GM13977 (cell line): Measurements from ENCODE around the gene DPAGT1.
"Not testable (repeated sequence)": the region's sequence is repeated elsewhere in the genome, so short reads cannot be mapped to it uniquely, and the experiment has no call there.

Experiments used
- DNase-seq: peaks from one replicate; pipeline ENCODE4 v3.0.0; 2012; ENCODE audit warnings: low spot score
- CTCF ChIP-seq: IDR thresholded peaks from 2 replicates; pipeline ENCODE4 v1.5.1; 2012; ENCODE audit warnings: mild to moderate bottlenecking, control low read depth; ENCODE audit not compliant: insufficient read depth; ENCODE audit errors: extremely low read depth, missing control alignments
- in situ Hi-C: fragments of 300-500 bp; cut with MboI; formaldehyde crosslinking; loops from one replicate; pipeline ENCODE4 v1.12.0; 2022; ENCODE audit warnings: low sequenced_read_pairs, low pct_unique_long_range_greater_than_20kb, mixed read lengths, inconsistent platforms; ENCODE audit not compliant: unreplicated experiment

Gene DPAGT1

GRCh38 chr11:119144825-119145486 is 43.3 kb upstream of the DPAGT1 start:
- peak; percentile 55 for TF ChIP-seq CTCF
- peak; percentile 85 for DNase-seq
- in situ Hi-C loops: no loop called here

DNA sequence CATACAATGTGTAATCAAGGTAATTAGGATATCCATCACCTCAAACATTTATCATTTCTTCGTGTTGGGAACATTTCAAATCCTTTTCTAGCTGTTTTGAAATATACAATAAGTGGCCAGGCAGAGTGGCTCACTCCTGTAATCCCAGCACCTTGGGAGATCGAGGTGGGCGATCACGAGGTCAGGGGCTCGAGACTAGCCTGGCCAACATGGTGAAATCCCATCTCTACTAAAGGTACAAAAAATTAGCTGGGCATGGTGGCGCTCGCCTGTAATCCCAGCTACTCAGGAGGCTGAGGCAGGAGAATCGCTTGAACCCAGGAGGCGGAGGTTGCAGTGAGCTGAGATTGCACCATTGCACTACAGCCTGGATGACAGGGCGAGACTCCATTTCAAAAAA is 37.6 kb upstream of the DPAGT1 start:
- in situ Hi-C loops, DNase-seq: not testable (repeated sequence)

DNA sequence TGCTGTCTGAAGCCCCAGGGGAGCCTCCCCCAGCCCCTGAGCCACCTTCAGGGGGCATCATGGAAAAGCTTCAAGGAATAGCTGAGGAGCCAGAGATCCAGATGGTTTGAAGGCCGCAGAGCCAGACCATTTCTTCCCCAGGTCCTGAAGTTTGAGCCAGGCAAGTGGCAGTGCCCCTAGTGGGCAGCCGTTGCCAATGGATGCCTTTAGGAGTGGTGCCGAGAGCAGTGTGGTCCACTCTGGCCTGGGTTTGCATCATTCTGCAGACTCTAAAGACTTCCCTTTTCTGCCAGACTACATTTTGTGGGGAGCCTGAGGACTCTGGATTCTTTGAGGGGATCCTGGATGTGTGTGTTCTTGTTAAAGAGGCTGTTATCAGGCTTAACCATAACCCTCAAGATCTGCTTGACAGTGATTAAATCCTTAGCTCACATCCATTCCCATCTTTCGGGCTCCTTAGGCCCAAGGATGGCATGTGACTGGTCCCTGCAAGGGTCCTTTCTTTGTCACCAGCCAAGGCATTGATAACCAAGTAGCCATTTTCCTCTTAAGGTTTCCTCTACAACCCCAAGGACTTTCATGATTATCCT is 32.8 kb upstream of the DPAGT1 start:
- in situ Hi-C loops: no loop called here
- peak; percentile 52 for TF ChIP-seq CTCF
- no peak for DNase-seq

- no peak for TF ChIP-seq CTCF
- in situ Hi-C loops: no loop called here
- DNase-seq: no peak
Measured at GRCh38 chr11:119130662-119131061, 29.0 kb upstream of the DPAGT1 start.

DNA sequence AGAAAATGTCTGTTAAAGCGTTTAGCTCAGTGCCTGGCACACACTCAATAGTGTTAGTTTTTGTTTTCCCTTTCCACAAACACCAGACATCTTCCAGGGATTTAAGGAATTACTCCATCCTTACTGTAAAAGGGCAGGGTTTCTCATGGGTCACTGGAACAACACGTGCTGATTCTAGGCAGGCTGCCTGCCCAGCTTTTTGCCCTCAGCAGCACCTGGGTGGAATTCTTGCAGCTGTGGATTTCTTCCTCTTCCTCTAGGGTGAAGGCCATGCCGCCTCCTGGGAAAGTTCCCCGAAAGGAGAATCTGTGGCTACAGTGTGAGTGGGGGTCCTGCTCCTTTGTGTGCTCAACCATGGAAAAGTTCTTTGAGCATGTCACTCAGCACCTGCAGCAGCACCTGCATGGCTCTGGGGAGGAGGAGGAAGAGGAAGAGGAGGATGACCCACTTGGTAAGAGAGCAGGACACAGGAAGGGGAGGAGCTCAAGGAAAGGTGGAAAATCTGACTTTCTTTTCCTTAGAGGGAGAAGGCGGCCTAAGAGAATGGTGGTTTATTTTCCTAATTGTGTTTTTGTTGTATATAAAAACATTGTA is 25.1 kb upstream of the DPAGT1 start:
- no peak for TF ChIP-seq CTCF
- in situ Hi-C loops: no loop called here

DNA sequence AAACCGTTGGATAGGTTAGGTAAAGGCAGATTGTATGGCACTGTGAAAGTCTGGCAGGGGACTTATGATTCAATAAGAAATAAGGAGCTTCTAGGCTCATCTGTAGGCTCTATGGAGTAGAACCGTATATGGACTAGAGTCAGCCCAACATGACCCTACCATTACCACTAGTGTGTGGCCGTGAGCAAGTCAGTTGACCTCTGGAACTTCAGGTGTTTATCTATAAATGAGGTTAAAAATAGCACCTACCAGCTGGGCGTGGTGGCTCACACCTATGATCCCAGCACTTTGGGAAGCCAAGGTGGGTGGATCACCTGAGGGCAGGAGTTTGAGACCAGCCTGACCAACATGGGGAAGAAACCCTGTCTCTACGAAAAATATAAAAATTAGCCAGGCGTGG is 24.2 kb upstream of the DPAGT1 start:
- in situ Hi-C loops: no loop called here
- TF ChIP-seq CTCF: no peak
- DNase-seq: no peak

More for the DNA sequence above, 25.1 kb upstream of the DPAGT1 start:
- no peak for DNase-seq

DNA sequence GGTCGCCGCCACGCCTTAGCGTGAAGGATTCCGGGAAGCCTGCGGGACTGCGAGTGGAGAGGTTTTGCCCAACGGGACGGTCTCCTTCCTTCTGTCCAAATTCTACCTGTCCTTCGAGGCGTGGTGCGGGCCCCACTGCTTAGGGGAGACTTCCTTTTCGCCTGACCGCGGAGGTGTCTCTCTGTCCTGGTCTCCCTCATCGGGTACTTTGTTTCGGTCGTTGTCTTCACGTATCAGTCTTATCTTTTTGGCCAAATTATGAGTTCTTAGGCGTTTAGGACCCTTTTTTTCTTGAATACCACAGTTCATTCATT is 20.1 kb upstream of the DPAGT1 start:
- in situ Hi-C loops: no loop called here
- DNase-seq: no peak
- TF ChIP-seq CTCF: no peak
